GM18511 (cell line): ENCODE measurements around the gene FGF5.
"Not testable (repeated sequence)": the region's sequence is repeated elsewhere in the genome, so short reads cannot be mapped to it uniquely, and the experiment has no call there.

Experiments
- ATAC-seq: cut with Tn5 transposase; IDR thresholded peaks from one replicate; pipeline ENCODE4 v1.9.1; 2021; ENCODE audit warnings: mild to moderate bottlenecking, moderate library complexity; ENCODE audit not compliant: unreplicated experiment

FGF5 gene

DNA sequence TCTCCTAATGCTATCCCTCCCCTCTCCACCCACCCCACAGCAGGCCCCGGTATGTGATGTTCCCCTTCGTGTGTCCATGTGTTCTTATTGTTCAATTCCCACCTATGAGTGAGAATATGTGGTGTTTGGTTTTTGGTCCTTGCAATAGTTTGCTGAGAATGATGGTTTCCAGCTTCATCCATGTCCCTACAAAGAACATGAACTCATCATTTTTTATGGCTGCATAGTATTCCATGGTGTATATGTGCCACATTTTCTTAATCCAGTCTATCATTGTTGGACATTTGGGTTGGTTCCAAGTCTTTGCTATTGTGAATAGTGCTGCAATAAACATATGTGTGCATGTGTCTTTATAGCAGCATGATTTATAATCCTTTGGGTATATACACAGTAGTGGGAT is 24.2 kb downstream of the FGF5 start:
- ATAC-seq, result not testable (repeated sequence)

DNA sequence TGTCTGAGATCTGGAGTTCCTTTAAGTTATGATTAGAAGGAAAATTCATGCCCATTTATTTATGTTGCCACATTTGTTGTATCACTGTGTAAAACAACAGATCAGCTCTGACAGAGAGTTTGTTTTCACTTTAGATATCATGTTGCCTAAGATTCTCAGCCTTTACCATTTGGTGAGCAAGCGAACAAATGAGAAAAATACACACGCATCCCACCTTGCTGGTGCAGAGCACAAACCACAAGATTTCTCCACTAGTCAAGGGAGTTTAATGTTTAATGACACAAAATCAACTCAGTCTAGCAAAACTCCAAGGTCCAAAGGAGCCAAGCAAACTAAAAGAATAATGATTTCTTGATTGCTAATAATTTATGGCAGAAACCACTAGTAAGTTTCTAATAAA is 27.7 kb downstream of the FGF5 start:
- ATAC-seq, result no peak

GRCh38 chr4:80295336-80295735 is 28.9 kb downstream of the FGF5 start:
- no peak for ATAC-seq

DNA sequence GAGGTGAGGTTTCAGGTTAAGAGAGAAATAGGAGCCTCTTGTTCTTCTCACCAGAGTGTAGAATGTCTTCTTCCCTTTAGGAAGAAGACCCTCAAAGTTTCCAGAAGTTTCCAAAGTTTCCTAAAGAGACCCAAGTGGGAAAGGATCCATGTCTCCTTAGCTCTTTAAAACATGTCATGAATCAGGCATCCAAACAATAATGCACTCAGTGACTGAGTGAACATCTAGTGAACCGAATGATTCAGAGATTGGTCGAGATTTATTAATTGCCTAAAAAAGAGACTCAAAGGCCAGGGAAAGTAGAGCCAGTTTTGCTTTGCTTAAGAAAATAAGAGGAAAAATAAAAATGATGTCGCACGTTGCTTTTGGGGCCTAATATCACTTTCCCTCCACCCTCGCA is 29.4 kb downstream of the FGF5 start:
- ATAC-seq, result no peak

DNA sequence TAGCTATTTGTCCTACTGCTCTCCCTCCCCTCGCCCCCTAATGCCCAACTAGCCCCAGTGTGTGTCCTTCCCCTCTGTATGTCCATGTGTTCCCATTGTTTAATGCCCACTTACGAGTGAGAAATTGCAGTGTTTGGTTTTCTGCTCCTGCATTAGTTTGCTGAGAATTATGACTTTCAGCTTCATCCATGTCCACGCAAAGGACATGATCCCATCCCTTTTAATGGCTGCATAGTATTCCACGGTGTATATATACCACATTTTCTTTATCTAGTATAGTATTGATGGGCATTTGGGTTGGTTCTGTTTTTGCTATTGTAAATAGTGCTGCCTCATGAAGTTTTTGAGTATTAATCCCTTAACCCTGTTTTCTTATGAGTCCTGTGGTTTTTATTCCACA is 35.4 kb downstream of the FGF5 start:
- no peak for ATAC-seq

DNA sequence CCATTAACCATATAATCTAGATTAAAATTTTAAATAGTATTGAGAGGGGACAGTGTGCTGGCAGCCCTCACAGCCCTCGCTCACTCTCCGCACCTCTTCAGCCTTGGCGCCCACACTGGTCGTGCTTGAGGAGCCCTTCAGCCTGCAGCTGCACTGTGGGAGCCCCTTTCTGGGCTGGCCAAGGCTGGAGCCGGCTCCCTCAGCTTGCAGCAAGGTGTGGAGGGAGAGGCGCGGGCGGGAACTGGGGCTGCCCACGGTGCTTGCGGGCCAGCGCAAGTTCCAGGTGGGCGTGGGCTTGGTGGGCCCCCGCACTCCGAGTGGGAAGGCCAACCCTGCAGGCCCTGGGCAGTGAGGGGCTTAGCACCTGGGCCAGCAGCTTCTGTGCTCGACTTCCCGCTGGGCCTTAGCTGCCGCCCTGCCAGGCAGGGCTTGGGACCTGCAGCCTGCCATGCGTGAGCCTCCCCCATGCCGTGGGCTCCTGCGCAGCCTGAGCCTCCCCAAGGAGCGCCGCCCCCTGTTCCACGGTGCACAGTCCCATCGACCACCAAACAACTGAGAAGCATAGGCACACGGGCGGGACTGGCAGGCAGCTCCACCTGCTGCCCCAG is 36.3 kb downstream of the FGF5 start:
- ATAC-seq, result no peak

DNA sequence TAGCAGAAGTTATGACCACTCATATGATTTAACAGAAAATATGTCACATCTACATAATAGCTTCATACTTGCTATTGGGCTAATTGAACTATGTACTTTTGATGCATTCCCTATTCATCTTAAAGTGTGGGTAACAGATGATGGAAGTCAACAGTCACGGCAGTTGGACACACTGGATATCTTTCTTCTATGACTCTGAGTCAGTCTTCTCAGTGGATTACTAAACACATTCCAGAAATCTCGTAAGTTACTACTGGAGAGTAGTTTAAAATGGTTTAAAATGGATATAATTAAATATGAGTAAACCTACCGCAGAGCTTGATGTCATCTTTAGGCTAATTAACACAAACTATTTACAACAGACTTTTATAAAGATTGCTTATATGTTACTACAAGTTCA is 39.0 kb downstream of the FGF5 start:
- ATAC-seq, result no peak

DNA sequence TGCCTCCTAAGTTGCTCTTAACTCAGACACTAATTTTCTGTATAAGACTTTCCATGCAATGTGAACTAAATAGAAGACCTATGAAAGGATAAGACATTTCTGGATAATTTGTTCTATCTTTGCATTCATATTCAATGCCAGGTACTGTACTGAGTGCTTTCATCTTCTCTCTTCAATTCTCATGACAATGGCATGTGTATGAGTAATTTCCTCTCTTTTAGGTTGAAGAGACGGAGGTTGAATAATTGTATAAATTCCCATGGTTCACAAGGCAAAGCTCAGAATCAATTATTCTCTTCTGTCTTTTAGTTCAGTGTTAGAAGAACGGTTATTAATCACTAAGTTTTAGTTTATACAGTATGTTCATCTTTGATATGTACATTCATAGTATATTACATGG is 39.8 kb downstream of the FGF5 start:
- ATAC-seq, result no peak

GRCh38 chr4:80307183-80307735 is 40.8 kb downstream of the FGF5 start:
- ATAC-seq, result no peak

DNA sequence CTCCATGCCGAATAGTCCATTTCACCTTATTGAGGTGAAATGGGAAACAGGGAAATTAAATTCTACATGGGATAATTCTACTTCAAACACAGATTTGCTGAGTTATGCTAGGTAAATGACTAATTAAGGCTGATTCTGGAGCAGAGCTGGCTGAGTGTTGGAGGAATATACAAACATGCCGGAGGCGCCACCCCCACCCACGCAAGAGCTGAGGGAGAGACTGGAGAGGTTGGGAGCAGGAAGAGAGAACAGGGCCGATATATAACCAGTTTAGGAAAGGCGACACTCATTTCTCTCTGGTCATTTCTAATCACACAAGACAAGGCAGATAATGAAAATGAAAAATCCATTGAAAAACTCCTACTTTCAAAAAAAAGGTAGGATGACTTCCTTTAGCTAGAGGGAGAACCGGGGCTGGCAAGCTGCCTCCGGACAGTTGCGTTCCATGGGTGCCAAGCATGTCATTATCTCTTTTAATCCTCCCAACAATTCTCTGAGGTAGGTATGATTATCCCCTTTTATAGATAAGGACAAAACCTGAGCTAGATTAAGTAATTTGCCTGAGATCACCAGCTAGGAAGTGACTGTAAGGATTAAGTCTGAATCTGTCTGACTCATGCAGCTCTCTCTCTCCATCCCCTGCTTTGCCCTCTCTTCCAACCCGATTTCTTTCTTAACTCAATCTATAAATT is 41.5 kb downstream of the FGF5 start:
- no peak for ATAC-seq

- ATAC-seq, result no peak
These were observed 42.0 kb downstream of the FGF5 start for GRCh38 chr4:80308466-80308822.

- no peak for ATAC-seq
These were observed 43.0 kb downstream of the FGF5 start for GRCh38 chr4:80309294-80310004.

GRCh38 chr4:80311130-80311529 is 44.7 kb downstream of the FGF5 start:
- ATAC-seq, result no peak

DNA sequence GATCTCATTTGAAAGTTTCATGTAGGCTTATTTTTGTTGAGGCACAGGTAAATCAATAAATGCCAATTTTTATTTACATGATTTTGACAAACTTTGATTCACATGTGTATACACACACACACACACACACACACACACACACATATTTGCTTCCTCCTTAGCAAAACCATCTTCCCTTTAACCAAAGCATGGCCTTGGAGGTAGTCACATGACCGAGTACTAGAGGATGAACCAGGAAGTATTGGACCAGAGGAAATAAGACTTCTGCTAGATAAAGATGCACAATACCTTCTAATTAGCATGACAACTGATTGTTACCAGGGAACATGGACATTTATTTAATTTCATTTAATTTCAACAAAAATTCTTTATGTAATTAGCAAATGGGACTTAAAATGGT is 45.7 kb downstream of the FGF5 start:
- ATAC-seq, result no peak

DNA sequence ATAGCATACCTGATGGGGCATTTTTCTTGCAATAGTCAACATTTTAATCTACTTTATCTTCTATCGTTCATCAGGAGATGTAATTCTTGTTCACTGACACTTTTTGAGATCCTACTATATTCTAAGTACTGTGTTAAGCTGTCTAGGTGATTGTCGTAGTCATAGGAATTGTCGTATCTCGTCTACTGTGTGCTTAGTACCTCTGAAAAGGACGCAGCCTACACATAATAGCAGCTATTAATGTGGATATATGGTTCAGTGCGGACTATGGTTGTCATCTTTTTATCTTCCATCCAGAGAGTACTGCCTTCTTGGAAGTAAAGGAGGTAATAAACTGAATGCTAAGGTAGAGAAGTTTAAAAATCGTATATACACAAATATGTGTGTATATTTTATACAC is 47.2 kb downstream of the FGF5 start:
- ATAC-seq, result no peak

- not testable (repeated sequence) for ATAC-seq
These were observed 49.4 kb downstream of the FGF5 start for GRCh38 chr4:80315848-80316247.

DNA sequence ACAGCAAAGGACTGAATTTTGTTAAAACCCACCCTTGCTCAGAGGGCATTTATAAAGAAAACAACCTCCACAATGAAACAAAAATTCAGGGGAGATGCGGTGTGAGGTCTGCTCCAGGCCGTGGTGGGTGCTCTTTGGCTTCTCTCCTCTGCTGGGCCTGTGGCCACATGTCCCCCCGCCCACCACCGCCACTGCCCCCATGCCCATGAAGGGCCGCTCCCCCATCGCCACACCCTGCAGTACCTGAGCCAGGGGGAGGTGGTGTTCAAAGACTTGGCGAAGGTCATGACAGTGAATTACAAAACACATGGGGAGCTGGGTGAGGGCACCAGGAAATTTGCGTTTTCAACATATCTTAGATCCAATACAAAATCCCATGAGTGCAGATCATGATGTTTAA is 54.9 kb downstream of the FGF5 start:
- ATAC-seq, result no peak

- no peak for ATAC-seq
These were observed 55.3 kb downstream of the FGF5 start for GRCh38 chr4:80321776-80322175.

DNA sequence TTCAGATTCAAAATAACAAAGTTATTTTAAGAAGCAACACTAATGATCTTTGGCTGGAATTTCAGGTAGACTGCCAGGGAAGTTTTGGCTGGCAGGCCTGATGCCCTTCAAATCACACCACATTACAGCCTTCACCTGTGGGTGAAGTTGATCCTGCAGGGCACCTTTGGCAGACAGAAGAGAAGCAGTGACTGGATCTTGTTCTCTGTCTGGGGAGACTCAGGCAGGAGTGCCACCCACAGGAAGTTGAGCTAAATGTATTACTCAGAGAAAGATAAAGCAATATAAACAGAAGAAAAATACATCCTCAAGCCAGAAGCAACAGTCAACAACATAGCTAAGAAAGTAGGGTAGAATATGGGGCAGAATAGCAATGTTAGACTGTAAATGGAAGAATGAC is 56.3 kb downstream of the FGF5 start:
- no peak for ATAC-seq

GRCh38 chr4:80324171-80324570 is 57.7 kb downstream of the FGF5 start:
- no peak for ATAC-seq

- ATAC-seq, result no peak
These were observed 65.2 kb downstream of the FGF5 start for GRCh38 chr4:80331693-80332092.

- ATAC-seq, result no peak
These were observed 66.7 kb downstream of the FGF5 start for GRCh38 chr4:80333121-80333520.
